GM10266 (cell line): ENCODE results near the gene SYMPK.

Experiments used
- DNase-seq: peaks from one replicate; pipeline ENCODE4 v3.0.0; 2012; ENCODE audit errors: extremely low spot score
- CTCF ChIP-seq: IDR thresholded peaks from 2 replicates; pipeline ENCODE4 v1.5.1; 2012; ENCODE audit warnings: mild to moderate bottlenecking, low read depth; ENCODE audit not compliant: control insufficient read depth, insufficient read depth; ENCODE audit errors: missing control alignments

Gene SYMPK

GRCh38 chr19:45863335-45863839 lies 440 bp upstream of the SYMPK start:
- no peak for TF ChIP-seq CTCF
- no peak for DNase-seq

- DNase-seq = no peak
- no peak for TF ChIP-seq CTCF
Observed at GRCh38 chr19:45862271-45862563, 730 bp downstream of the SYMPK start.

GRCh38 chr19:45860359-45861259 lies 2.3 kb downstream of the SYMPK start:
- no peak for DNase-seq
- TF ChIP-seq CTCF = no peak

- TF ChIP-seq CTCF = no peak
- no peak for DNase-seq
Observed at GRCh38 chr19:45854167-45854778, 8.7 kb downstream of the SYMPK start.

GRCh38 chr19:45852983-45853382 lies 10.0 kb downstream of the SYMPK start:
- TF ChIP-seq CTCF = no peak
- DNase-seq = no peak

GRCh38 chr19:45852145-45852750 lies 10.7 kb downstream of the SYMPK start:
- no peak for TF ChIP-seq CTCF
- no peak for DNase-seq
